Measurements from ENCODE around the gene ST3GAL5.

The ST3GAL5 gene

DNA sequence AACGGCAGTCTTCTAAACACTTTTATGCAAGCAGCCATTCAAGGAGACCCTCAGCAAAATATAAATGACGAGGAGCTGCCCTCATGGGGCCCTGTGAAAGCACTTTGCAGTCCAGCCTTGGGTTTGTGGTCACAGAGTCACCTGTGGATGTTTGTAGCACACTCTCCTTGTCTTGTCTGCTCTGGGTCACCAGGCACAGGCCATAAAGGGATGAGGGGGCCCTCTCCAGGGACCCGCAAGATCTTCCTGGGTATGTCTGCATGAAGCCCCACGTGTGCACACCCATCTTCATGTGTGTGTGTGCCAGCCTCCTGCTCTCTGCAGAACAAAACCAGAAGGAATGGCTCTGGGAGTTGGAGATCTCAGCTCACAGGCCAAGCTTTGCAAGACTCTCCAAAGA, 98.8 kb downstream of the ST3GAL5 start:
- DNase-seq (ENCODE audit: low read depth), result no peak

DNA sequence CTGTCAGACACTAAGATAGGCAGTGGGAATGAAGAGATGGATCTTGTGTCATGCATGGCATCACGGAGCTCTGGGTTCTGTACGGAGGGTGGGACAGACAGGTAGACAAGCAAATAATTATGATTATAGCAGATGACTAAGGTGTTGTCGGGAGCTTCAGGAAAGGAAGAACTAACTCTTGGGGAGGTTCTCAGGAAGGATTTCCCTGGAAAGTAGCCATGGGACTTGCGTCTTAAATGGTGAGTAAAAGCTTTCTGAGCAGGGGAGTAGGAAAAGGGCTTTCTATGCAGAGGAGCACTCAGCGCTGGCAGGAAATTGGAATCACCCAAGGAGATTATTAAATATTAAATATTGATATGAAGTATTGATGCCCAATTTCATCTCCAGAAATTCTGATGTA, 99.5 kb downstream of the ST3GAL5 start:
- DNase-seq (ENCODE audit: low read depth), result no peak

DNA sequence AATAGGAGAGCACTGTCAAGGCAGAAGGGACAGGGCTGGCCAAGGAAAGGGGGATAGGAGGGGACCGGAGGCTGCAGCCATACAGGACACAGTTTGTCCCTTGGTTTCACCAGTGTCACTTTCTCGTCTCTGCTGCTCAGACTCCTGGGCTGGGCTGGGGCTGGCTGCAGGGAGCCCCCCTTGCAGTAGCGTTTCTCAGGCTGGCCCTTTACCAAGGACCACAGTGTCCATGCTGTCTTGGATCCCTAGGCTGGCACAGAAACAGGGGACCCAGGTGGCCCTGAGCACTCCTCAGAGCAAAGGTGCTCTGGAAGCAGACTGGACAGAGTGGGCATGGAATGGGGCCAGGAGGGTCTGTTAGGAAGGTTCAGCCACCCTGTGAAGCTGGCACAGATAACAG, 100.2 kb downstream of the ST3GAL5 start:
- no peak for DNase-seq (ENCODE audit: low read depth)

DNA sequence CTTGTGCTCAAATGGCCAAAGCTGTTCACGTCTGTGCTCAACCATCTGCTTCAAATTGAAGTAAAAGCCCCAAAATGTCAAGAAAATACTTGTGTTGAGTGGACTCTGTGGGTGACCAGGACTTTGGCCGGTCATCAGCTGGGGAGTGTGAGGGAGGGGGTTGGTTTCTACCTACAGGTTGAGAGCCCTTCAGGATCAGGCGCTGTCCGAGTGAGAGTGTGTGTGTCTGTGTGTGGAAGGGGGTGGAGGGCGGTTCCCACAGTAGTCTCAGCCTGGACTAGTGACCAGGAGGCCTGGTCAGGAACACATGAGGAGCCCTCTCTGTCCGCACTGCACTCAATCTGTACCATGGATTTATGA, 100.8 kb downstream of the ST3GAL5 start:
- DNase-seq (ENCODE audit: low read depth), result no peak

DNA sequence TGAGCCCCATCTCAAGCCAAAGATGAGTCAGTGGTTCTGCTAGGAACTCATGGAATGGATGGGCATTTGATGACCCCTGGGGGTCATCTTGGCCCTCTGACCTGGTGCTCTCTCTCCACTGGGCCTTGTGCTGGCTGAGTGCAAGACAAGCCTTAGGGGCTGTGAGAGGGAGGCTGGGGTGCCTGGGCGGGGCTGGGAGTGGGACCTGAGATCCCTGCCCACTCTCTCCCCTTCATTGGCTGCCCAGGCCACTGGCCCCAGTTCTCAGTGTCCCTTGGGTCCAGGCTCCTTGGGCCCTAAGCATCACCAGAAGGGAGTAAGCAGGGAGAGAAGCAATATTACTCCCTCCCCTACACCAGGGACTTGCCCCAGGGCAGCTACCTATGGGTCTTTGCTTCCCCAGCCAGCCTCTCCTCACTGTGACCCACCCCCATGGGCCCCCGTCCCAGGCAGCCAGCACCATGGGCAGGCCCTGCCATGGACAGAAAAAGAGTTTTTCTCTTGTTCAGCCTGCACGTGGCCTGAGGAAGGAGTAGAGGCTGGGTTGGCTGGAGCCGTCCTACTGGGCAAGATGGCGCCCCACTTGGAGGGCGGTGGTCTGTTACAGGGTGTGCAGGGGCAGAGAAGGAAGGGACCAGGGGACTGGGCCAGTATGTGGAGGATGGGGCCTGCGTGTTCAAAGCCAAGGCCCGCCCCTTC, 101.4 kb downstream of the ST3GAL5 start:
- DNase-seq (ENCODE audit: low read depth), result no peak
